ENCODE data around the gene TRAPPC12.
"Not testable (repeated sequence)": the region's sequence is repeated elsewhere in the genome, so short reads cannot be mapped to it uniquely, and the experiment has no call there.

The TRAPPC12 gene

DNA sequence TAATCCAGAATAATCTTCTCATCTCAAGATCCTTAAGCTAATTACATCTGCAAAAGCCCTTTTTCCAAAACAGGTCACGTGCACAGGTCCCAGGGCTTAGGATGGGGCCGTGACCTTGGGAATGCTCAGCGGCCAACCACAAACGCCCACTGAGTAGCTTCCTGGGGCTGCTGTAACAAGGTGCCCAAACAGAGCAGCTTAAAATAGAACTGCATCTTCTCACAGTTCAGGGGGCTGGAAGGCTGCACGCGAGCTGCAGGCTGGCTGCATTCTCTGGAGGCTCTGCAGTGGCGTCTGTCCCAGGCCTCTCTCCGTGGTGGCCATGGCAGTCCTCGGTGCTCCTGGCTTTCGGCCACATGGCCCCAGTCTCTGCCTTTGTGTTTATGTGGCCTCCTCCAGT, 107.9 kb downstream of the TRAPPC12 start:
- no peak for DNase-seq (ENCODE audit: low spot score)

- no peak for DNase-seq (ENCODE audit: low spot score)
Observed at GRCh38 chr2:3488061-3488531, 108.6 kb downstream of the TRAPPC12 start.

GRCh38 chr2:3488855-3489763, 109.6 kb downstream of the TRAPPC12 start:
- no peak for DNase-seq (ENCODE audit: low spot score)

DNA sequence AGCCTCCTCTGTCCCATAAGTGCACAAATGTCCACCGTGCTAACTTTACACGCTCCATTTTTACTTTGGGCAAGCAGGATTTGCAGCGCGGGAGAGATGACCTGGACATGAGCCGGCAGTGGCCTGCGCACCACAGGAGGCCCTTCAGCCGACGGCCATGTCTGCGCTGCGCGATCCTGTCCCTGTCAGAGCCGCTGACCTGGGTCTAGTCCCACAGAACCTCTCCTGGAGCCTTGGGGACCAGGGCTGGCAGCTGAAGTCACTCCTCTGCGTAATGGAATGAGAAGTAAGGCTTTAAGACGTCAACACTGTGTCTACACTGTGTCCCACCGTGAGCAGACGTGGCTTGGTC, 110.2 kb downstream of the TRAPPC12 start:
- no peak for DNase-seq (ENCODE audit: low spot score)

- no peak for DNase-seq (ENCODE audit: low spot score)
Observed at GRCh38 chr2:3490191-3491170, 111.0 kb downstream of the TRAPPC12 start.

- DNase-seq (ENCODE audit: low spot score): no peak
Observed at GRCh38 chr2:3491306-3491705, 111.8 kb downstream of the TRAPPC12 start.

DNA sequence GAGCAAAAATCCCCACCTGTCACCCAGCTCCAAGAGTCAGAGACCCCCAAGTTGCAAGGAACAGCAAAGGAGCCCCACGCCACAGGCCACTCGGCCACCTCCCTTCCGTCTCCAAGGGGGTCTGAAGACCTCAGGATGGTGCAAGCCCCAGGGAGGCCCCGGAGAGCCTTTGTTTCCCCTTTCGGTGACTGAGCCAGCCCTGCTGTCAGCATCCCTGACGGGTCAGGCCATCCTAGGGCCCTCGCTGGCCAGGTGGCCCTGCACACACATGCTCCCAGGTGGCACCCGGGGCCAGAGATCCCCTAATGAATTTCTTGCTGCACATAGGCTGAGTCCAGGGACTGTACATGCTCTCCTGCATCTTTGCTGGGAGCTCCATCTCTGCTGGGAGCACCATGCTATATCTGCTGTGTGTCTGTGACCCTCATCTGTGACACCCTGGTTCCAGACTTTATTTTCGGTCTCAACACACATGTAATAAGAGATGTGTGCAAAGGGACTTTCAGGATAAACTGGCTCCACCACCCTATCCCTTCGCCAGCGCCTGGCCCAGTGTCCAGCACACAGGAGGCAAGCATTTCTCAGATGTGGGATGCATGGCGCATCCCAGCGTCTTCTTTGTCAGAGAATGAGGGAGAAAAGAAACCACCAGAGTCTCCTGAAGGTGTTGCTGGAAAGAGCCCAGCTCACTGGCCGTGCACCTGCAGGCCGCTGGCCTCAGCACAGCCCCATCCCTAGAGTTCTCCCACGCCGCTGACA, 112.4 kb downstream of the TRAPPC12 start:
- no peak for DNase-seq (ENCODE audit: low spot score)

GRCh38 chr2:3492475-3492787, 112.9 kb downstream of the TRAPPC12 start:
- not testable (repeated sequence) for DNase-seq (ENCODE audit: low spot score)

GRCh38 chr2:3492951-3493614, 113.6 kb downstream of the TRAPPC12 start:
- no peak for DNase-seq (ENCODE audit: low spot score)

- no peak for DNase-seq (ENCODE audit: low spot score)
Observed at GRCh38 chr2:3493615-3494007, 114.1 kb downstream of the TRAPPC12 start.

DNA sequence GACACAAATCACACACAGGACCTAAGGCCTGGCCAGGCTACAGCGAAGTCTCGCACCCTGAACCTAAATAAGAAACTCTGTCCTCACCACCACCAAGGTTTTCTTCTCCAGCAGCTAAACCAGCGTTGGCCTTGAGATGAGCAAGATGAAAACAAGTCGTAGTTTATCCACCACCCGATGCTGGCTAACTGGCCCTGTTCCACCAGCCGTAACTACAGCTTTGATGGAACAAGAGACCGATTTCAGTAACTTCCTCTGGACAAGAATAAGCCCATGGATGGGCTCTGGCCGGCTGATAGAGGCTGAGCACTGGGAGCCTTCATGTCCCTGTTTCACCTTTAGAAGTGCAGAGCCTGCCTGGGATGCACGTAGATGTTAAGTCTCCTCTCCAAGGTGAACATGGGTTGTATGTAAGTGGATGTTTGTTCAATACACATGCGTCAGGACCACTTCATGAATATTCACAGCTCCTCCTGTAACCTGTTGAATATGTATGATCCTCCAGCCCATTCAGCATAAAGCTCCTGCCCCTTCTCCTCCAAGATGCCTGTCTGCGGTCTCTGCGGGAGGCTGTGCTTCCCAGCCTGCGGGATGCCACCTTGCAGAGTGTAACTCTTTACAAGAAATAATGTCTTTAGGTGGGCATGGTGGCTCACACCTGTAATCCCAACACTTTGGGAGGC, 115.6 kb downstream of the TRAPPC12 start:
- DNase-seq (ENCODE audit: low spot score): no peak

DNA sequence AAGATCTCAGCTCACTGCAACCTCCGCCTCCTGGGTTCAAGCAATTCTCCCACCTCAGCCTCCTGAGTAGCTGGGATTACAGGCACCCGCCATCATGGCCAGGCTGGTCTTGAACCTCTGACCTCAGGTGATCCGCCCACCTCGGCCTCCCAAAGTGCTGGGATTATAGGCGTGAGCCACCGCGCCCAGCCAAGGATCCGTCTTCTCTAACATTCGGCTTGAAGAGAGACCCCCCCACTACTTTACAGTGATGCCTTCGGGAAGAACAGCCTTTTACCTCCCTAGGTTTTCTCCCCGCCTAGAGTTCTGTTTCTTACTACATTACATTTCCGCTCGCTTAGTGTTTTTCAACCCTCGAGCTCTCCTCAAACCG, 117.2 kb downstream of the TRAPPC12 start:
- DNase-seq (ENCODE audit: low spot score): not testable (repeated sequence)

GRCh38 chr2:3498783-3499394, 119.4 kb downstream of the TRAPPC12 start:
- no peak for DNase-seq (ENCODE audit: low spot score)

DNA sequence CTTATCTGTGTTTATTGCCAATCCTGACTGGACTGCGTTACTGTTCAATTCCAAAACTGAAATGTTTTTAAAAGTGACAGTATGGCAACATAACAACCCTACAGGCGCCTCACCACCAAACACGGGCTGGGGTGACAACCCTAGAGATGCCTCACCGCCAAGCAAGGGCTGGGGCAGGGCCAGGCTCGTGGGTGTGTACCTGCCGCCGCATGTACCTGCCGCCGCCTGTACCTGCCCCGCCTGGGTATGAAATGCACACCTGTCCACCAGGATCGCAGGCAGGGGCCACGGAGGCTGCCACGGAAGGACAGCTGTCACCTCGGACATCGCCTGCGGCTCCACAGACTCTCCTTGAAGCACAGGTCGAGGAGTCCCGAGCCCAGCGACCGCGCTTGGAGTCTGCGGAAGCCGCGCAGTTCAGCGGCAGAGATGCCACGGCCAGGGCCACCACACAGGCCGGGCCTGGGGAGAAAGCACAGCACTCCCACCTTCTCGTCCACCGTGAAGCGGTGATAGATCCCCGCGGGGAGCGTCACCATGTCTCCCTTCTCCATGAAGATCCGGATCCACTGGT, 120.9 kb downstream of the TRAPPC12 start:
- no peak for DNase-seq (ENCODE audit: low spot score)

DNA sequence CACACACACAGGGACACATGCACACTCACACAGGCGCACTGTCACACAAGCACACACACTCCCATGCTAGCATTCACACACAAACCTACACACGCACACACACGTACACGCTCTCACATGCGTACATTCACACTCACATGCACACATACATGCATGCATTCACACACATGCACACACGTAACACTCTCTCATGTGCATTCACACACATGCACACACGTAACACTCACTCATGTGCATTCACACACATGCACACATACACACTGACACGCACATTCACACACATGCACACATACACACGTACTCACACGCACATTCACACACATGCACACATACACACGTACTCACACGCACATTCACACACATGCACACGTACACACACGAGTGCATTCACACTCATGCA, 123.6 kb downstream of the TRAPPC12 start:
- DNase-seq (ENCODE audit: low spot score): no peak

DNA sequence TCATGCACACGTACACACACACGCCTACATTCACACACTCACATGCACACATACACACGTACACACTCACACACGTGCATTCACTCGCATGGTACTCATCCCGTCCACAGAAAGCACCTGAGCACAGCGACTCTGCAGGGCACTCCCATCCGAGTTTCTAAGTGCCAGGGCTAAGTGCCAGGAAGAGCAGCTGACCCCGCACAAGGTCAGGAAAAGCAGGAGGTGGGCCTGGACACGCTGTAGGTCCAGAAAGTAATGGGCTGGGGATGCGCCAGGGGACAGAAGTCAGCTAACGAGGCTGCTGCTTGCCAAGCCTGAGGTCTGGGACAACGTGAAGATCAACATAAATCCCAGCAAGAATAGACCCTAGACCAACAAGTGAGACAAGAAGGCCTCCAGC, 124.0 kb downstream of the TRAPPC12 start:
- no peak for DNase-seq (ENCODE audit: low spot score)

GRCh38 chr2:3504741-3505140, 125.2 kb downstream of the TRAPPC12 start:
- DNase-seq (ENCODE audit: low spot score): no peak

DNA sequence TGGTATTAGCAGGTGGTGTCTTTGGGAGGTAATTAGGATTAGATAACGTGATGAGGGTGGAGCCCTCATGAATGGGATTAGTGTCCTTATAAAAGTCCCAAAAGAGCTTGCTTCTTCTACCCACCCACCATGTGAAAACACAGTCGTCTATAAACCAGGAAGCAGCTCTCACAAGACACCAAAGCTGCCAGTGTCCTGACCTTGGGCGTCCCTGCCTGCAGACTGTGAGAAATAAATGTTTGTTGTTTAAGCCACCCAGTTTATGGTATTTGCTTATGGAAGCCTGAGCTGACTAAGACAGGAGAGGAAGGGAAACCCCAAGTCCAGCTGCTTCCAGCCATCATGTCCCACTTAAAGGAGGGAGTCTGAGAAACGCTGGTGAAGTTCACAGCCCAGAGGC, 126.3 kb downstream of the TRAPPC12 start:
- no peak for DNase-seq (ENCODE audit: low spot score)

GRCh38 chr2:3512086-3512485, 132.6 kb downstream of the TRAPPC12 start:
- no peak for DNase-seq (ENCODE audit: low spot score)
